Stimulated activated CD4-positive, alpha-beta T cell treated with anti-CD3 and anti-CD28 coated beads, Interleukin-1b, Interleukin-23, amount 100 ng/mL, for 48 hours (primary cell): ENCODE data around the gene DNAL1.
"Not testable (repeated sequence)": the region's sequence is repeated elsewhere in the genome, so short reads cannot be mapped to it uniquely, and the experiment has no call there.

Experiments
- DNase-seq: peaks from one replicate; pipeline ENCODE4 v3.0.0-alpha.2; 2020

The DNAL1 gene, protein sequence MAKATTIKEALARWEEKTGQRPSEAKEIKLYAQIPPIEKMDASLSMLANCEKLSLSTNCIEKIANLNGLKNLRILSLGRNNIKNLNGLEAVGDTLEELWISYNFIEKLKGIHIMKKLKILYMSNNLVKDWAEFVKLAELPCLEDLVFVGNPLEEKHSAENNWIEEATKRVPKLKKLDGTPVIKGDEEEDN

DNA sequence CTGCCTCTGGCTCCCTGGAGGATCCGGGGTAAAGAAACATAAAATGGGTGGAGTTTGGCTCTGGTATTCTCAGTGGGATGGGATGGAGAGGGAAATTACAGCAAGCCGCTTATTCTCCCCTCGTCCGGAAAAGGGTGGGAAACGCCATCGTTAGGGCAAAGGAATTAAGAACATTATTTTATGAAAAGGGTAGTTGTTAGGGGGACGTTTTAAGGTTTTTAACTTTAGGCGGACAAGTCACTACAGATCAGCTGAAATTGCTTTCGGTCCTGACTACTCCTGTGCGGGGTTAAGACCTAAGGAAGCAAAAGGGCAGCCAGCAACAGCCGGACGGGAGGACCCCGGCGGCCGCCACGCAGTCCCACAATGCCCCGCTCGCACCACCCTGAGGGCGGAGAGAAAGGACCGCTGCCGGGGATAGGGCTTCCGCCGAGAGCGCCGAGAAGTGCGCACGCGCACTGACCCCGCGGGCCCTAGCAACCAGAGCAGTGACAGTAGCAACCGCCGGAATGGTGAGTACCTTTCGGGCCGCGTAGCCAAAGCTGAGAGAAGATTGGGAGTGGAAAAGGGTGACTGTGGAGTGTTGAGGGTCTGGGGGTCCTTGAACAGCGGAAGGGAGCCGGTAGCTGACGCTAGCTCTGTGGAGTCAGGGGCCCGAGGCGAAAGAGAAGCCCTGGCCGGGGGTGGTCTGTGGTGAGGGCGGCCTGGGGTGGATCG is at the start of gene DNAL1:
TSS of gene DNAL1 (plus strand) at position 456 of the 717 bp plus-strand sequence. CDS start at position 510, 54 bp downstream.
- DNase-seq: peak; percentile 92

DNA sequence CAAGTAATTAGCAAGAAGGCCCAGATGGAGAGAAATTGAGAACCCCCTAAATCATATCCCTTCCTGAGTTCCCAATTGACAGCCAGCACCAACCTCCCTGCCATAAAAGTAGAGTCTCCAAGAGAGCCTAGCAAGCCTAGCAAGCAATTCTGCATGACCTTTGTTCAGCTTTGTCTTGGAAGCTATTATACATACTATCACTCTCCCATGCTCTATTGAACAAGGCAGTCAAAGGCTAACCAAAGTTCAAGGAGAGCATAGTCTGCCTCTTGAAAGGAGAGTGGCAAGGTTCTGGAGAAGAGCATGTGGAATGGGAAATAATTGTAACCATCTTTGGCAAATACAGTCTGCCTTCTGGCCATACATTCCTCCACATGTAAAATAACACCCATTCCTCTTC is 45.3 kb upstream of the DNAL1 start:
- no peak for DNase-seq

DNA sequence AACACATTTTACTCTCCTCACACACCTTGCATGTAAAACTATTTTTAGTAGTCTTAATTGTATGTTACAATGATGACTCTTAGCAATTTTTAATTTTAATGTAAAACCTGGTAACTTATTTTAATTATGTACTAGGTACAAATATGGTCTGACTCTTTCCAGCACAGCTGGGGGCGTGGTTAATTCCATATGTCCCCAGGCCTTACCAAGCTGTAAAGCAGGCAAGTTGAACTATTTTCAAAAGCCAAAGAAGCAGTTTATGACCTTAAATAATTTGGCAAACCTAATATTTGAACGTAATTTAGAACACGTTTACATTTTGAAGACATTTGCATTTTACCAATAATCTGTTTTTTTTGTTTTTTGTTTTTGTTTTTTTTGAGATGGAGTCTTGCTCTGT is 41.8 kb upstream of the DNAL1 start:
- no peak for DNase-seq

DNA sequence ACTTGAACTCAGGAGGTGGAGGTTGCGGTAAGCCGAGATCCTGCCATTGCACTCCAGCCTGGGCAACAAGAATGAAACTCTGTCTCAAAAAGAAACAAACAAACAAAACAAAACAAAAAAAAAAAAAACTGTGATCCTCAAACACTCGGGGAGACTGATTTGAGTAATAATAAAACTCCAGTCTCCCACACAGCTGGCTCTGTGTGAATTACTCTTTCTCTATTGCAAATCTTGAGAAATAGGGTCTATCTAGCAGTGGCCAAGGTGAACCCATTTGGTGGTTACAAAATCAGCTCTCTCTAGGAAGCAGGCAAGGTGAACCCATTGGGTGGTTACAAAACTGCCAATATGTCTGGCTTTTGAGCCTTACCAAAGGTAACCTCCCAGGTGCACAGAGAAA is 38.5 kb upstream of the DNAL1 start:
- DNase-seq: no peak

DNA sequence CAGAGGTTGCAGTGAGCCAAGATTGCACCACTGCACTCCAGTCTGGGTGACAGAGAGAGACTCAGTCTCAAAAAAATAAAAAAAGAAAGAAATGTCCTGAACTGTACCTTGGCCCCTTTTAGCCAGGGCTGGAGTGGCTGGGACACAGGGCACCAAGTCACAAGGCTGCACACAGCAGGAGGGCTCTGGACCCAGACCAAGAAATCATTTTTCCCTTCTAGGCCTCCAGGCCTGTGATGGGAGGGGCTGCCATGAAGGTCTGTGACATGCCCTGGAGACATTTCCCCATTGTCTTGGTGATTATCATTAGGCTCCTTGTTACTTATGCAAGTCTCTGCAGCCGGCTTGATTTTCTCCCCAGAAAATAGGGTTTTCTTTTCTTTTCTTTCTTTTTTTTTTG is 37.5 kb upstream of the DNAL1 start:
- no peak for DNase-seq

DNA sequence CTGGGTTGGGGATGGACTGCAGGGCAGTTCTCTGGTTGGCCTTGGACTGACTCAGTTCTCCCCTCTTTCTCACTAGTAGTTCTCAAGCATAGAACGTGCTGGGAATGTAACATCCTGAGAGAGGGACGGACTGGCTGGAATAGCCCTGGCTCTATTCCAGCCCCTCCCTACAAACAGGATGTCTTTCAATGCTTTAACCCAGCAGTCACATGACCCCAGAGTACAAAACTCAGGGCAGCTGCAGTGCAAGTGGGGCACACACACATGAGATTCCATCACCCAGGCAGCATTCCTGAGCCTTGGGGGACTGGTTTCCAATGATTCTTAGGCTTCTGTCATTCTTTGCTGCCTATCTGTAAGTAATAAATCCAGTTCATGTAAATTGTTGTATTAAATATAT is 34.1 kb upstream of the DNAL1 start:
- DNase-seq: no peak

DNA sequence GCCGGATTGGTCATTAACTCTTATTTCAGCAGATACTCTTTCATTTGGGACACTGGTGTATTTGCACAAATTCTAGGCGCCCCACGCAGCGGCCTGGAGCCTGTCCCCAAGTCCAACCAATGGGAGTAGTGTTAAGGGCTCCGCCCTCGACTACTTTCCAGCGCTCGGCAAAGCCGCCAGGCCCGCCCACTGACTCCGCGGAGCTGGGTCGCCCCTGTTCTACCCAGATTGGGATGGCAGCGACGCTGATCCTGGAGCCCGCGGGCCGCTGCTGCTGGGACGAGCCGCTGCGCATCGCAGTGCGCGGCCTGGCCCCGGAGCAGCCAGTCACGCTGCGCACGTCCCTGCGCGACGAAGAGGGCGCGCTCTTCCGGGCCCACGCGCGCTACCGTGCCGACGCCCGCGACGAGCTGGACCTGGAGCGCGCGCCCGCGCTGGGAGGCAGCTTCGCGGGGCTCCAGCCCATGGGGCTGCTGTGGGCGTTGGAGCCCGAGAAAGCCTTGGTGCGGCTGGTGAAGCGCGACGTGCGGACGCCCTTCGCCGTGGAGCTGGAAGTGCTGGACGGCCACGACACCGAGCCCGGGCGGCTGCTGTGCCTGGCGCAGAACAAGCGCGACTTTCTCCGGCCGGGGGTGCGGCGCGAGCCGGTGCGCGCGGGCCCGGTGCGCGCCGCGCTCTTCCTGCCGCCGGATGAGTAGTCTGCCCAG is 32.3 kb upstream of the DNAL1 start, which contains the start of gene ACOT6:
TSS of gene ACOT6 (plus strand) at position 179 of the 707 bp plus-strand sequence. CDS start at position 234, 55 bp downstream.
- peak; percentile 74 for DNase-seq

DNA sequence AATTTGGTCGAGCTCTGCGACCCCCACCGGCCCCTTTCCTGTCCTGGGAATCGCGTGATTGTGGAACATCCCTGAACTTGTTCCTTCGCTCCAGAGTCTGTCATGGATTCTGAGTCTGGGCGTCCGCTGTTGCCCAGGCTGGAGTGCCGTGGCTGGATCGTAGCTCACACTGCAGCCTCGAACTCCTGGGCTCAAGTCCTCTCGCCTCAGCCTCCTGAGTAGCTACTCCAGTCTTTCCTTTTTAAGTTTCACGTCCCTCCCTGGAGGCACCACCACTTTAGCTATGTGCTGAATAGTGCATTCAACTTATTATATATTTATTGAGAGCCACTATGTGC is 31.8 kb upstream of the DNAL1 start:
- DNase-seq: no peak

DNA sequence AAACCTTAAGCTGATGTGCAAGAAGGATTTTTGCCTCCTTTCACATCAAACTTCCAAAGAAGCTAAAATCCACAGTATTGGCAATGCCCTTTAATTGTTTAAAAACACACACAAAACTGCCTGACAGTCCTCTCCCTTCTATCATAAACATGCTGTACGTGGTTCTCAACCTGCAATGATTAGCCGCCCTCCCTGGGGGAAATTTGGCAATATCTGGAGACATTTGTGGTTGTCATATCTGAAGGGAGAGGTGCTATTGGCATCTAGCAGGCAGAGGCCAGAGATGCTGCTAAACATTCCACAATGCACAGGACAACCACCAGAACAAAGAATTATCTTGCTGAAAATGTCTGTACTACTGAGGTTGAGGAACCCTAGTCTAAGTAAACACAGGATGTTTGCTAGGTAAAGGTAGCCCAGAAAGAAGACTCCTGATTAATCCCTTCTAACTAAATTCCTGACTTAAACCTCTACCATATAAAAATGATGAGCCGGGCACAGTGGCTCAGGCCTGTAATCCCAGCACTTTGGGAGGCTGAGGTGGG is 31.3 kb upstream of the DNAL1 start:
- DNase-seq: no peak

DNA sequence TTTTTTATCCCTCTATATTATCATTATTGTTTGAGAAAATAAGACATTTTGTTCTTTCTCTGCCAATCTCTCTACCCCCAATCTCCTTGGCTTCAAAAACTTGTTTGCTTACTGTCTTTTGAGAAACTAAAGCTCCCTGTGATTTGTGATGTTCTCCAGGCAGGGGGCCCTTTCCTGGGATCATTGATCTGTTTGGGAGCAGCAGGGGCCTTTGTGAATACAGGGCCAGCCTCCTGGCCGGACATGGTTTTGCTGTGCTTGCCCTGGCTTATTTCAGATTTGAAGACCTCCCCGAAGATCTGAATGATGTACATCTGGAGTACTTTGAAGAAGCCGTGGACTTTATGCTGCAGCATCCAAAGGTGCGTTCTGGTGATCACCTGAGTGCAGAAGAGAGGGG is 28.0 kb upstream of the DNAL1 start:
- no peak for DNase-seq

DNA sequence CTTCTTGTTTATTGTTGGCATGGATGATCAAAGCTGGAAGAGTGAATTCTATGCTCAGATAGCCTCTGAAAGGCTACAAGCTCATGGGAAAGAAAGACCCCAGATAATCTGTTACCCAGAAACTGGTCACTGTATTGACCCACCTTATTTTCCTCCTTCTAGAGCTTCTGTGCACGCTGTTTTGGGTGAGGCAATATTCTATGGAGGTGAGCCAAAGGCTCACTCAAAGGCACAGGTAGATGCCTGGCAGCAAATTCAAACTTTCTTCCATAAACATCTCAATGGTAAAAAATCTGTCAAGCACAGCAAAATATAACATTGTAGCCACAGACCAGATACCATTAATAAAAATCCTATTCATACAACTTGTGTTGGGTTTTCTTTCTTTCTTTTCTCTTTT is 25.3 kb upstream of the DNAL1 start:
- DNase-seq: no peak

DNA sequence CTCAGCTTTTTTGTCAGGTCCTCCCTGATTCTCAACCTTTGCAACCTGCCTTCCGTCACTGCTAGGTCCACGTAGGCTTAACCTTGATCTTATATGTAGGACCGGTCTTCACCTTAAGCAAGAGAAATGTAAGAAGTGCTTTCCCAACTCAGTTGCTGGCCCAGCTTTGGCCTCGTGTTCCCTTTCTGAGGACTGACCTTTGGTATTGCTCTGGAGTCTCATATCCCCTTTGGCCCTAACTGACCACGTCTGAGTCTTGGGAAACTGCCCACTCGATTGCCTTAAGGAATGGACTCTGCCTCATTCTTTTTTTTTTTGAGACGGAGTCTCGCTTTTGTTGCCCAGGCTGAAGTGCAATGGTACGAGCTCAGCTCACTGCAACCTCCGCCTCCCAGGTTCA is 24.5 kb upstream of the DNAL1 start:
- DNase-seq: no peak

DNA sequence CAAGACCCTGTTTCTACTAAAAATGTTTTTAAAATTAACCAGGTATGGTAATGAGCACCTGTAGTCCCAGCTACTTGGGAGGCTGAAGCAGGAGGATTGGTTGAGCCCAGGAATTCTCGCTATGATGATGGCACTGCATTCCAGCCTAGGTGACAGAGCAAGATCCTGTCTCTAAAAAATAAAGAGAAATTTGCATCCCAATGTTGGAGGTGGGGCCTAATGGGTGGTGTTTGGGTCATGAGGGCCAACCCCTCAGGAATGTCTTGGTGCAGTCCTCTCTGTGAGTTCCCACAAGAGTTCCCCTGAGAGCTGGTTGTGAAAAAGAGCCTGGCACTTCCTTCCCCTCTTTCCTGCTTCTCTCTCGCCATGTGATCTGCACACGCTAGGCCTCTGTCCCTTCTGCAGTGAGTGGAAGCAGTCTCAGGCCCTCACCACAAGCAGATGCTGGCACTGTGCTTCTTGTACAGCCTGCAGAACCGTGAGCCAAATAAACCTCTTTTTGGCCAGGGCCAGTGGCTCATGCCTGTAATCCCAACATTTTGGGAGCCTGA is 21.2 kb upstream of the DNAL1 start:
- DNase-seq: no peak

DNA sequence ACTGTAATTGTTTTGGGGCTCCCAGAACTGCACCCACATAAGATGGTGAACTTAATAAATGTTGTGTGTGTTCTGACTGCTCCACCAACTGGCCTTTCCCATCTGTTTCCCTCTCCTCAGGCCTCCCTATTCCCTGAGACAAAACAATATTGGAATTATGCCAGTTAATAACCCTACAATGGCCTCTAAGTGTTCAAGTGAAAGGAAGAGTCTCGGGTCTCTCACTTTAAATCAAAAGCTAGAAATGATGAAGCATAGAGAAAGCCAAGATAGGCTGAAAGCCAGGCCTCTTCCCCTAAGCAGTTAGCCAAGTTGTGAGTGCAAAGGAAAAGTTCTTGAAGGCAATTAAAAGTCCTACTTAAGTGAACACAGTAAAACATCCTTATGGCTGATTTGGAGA is 19.1 kb upstream of the DNAL1 start:
- no peak for DNase-seq

DNA sequence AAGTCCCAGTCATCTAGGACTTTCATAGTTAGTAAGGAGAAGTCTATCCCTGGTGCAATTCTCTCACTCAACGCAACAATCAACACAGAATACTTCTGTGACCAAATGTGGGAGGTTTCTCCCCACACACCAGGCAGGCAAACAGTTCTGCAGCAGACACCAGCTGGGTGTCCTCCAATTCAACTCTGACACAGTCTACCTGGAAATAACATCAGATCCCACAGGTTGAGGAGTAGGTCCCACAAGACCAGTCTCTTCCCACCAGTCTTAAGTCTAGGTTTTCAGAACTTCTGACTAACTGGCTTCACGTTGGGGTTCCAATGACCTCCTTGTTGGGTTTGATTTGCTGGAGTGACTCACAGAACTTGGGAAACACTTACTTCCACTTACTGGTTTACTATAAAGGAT is 17.6 kb upstream of the DNAL1 start:
- DNase-seq: peak; percentile 37

DNA sequence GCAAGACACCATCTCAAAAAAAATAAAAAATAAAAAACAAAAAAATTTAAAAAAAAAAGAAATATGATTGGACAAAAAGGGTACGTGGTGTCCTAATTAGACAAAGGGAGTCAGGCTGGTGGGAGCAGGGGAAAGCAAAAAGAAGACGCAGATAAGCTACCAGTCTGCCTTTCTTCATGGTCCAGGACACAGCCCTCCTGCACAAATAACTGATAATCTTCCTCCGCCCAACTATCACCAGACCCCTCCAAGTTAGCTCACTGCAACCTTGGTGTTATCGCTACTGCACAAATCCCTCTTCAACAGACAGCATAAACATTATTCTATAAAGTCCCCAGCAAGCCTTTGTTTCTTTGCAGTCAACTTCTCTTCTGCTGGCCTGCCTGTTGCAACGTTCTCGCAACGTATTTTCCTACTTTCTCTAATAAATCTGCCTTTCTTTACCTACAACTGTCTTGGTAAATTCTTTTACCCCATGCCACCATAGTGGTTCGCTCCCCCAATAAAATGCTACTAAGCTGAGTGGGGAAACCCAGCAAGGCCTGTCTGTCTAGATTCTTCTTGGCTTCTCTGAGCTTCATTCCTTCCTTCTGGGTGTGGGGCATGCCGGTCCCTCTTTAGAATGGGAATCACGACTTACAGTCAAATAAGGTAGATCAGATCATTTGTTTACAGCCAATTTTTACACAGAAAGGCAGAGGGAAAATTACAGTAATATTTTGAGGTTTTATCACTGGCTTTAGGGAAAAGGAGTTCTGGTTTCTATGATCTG is 14.6 kb upstream of the DNAL1 start:
- no peak for DNase-seq

DNA sequence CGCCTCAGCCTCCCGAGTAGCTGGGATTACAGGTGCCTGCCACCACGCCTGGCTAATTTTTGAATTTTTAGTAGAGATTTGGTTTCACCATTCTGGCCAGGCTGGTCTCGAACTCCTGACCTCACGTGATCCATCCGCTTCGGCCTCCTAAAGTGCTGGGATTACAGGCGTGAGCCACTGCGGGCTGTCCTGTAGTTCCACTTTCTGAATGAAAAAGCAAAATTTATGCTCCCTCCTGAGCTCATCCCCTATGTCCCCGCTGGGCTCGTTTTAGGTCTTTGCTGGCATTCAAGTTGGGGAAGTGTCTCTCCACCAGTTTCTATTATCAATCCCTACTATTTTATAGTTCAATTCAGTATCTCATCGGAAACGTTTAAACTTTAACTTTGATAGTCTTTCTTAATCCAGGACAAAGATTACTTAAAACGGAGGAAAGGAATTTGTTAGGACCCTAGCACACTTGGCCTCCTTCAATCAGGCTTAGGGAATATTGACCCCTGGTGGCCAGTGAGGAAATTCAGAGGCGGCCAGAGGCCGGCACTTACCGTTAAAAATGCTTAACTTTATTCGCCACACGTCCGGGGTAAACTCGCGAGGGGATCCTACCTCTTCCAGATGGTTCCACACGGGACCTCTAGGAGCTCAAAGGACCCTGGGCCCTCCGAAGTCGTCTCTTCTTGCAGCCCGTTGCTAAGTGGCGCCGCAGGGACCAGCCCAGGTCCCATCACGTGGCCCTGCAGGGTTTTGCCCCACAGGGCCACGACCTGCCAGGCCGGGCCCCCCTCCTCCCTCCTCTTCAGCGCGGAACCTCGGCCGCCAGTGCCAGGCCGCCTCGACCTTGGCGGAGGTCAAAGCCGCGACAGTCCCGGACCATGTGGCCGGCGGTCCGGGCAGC is 11.4 kb upstream of the DNAL1 start:
- peak; percentile 60 for DNase-seq

DNA sequence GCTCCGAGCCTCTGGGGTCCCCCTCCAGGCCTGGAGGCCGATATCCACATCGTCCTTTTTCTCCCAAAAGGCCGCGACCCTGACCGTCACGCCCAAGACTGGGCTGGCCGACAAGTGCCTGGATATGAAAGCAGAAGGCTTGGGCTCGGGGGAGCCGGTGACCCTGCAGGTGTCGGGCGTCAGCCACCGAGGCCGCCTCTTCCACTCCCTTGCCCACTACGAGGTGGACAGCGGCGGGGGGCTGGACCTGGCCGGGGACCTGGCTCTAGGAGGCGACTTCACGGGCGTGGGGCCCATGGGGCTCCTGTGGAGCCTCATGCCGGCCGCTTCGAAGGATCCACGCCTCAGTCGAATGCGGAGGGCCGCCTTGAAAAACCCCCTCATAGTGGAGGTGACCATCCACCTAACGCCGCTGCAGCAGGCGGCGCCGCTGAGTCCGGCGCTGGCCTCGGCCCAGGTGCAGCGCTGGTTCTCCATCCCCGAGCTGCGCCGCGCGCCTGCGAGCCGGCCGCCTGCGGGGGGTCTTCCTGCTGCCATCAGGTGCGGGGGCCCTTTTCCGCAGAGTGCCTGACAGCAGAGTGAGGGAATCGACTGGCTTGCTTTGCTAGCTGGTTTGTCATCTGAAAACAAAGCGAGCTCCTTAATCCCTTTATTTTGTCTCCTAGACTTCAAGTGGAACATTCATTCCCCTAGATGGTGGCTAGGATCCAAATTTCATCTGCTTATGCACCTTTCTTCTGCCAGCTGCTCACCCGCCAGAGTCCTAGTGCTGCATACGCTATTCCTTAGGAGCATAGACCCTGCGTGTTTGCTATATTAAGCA is 10.6 kb upstream of the DNAL1 start:
- DNase-seq: no peak

DNA sequence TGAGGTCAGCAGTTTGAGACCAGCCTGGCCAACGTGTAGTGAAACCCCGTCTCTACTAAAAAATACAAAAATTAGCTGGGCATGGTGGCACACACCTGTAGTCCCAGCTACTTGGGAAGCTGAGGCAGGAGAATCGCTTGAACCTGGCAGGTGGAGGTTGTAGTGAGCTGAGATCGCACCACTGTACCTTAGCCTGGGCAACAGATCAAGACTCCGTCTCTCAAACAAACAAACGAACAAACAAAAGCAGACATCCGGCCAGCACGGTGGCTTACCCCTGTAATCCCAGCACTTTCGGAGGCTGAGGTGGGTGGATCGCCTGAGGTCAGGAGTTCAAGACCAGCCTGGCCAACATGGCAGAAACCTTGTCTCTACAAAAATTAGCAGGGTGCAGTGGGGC is 8.4 kb upstream of the DNAL1 start:
- not testable (repeated sequence) for DNase-seq

DNA sequence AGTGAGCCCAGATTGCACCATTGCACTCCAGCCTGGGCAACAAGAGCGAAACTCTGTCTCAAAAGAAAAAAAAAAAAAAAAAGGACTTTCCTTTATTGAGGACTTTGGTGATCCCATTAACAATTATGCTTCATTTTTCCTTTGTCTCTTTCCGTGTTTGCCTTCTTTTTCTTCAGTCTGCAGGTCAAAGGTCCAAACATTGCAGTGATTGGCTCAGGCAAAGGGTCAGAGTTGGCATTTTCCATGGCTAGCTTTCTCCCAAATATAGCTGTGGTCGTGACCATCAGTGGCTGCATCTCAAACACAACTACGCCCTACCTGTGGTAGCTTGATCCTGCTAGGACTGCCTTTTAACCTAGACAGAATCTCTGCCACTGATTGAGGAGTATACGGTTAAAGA is 7.0 kb upstream of the DNAL1 start:
- DNase-seq: no peak
